Measurements from ENCODE around the gene OLFM1. TPM values are rescaled to one million over a fixed set of nuclear protein-coding genes. Genes with fewer than 3 reads are reported as not detected.
"Not testable (repeated sequence)": the region's sequence is repeated elsewhere in the genome, so short reads cannot be mapped to it uniquely, and the experiment has no call there.

The OLFM1 gene
- total RNA-seq, 4 donors from 2014 or later: 8.5 to 73.9 (median 19.1) TPM

DNA sequence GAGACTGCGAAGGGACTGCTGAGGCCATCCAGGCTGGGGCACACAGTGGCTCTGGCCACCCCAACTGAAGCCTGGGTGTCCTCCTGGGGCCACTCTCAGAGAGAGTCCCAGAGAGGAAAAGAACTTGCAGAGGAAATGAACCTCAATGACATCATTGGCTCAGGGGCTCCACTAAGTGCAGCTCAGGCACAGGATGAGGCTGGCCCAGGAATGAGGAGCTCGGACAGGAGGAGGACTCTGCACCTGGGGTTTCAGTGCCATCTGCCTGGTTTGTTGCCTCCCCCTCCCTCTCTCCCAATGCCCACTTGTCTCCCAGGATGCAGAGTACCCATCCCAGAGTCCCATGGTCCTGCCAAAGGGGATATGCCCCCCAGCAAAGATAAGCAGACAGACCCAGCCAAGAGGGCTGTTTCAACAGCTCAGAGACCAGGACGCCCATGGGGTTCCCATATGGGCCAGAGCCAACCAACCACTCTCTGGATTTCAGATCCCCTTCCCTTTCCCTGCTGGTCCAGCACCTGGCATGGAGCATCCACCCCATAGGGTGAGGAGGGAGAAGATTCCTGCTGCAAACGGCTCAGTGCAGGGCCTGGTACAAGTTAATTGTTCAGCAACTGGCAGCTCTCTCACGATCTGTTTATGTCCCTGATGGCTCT is 26.9 kb upstream of the OLFM1 start:
- Histone ChIP-seq H3K9me3 (no peaks in the 10 kb centered on the region), H3K4me1 (no peaks in the 10 kb centered on the region), H3K27ac (no peak overlapping the region), H3K4me3 (no peak overlapping the region), H3K27me3 (peaks cover 0 to 5% of the 10 kb centered on the region in 2 donors), H3K36me3 (no peaks in the 10 kb centered on the region)
- intact Hi-C loops (cut with DNase I; ENCODE audit: low total_unique reads): no loop called here
- TF ChIP-seq, protein P1, sequence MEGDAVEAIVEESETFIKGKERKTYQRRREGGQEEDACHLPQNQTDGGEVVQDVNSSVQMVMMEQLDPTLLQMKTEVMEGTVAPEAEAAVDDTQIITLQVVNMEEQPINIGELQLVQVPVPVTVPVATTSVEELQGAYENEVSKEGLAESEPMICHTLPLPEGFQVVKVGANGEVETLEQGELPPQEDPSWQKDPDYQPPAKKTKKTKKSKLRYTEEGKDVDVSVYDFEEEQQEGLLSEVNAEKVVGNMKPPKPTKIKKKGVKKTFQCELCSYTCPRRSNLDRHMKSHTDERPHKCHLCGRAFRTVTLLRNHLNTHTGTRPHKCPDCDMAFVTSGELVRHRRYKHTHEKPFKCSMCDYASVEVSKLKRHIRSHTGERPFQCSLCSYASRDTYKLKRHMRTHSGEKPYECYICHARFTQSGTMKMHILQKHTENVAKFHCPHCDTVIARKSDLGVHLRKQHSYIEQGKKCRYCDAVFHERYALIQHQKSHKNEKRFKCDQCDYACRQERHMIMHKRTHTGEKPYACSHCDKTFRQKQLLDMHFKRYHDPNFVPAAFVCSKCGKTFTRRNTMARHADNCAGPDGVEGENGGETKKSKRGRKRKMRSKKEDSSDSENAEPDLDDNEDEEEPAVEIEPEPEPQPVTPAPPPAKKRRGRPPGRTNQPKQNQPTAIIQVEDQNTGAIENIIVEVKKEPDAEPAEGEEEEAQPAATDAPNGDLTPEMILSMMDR (IDR thresholded peaks at IDR 0.05): no peak
- no peak for TF ChIP-seq POLR2A (IDR thresholded peaks at IDR 0.05)
- DNase-seq: no peak

DNA sequence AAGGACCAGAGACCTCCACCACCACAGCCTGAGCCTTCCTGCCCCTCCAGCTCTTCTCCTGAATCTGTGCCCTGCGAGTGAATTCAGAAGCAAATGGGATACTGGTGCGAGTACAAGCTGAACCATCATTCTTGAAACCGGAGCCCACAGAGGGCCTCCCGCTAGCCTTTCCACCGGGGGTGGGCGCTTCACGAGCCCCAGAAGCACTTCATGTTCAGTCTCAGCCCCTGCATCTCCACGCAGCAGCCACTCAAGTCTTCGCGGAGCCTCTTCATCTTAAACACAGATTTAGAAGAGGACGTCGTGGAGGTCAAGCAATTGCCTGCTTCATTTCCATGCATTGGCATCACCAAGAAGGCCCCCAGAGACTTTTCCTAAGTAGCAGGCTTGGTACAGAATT is 26.0 kb upstream of the OLFM1 start:
- H3K9me3 ChIP-seq: no peaks in the 10 kb centered on the region
- TF ChIP-seq POLR2A (IDR thresholded peaks at IDR 0.05): no peak
- TF ChIP-seq, protein P1 (IDR thresholded peaks at IDR 0.05): no peak
- intact Hi-C loops (cut with DNase I; ENCODE audit: low total_unique reads): no loop called here
- no peaks in the 10 kb centered on the region for H3K4me1 ChIP-seq
- no peak overlapping the region for H3K4me3 ChIP-seq
- no peaks in the 10 kb centered on the region for H3K36me3 ChIP-seq
- DNase-seq: no peak
- H3K27ac ChIP-seq: no peak overlapping the region
- H3K27me3 ChIP-seq: peaks cover 0 to 5% of the 10 kb centered on the region in 2 donors

GRCh38 chr9:135062254-135062653 is 25.2 kb upstream of the OLFM1 start:
- TF ChIP-seq, protein P1 (IDR thresholded peaks at IDR 0.05): no peak
- no peak for TF ChIP-seq POLR2A (IDR thresholded peaks at IDR 0.05)
- intact Hi-C loops (cut with DNase I; ENCODE audit: low total_unique reads): no loop called here
- no peaks in the 10 kb centered on the region for H3K27me3 ChIP-seq
- H3K27ac ChIP-seq: no peak overlapping the region
- H3K4me3 ChIP-seq: no peak overlapping the region
- no peaks in the 10 kb centered on the region for H3K36me3 ChIP-seq
- H3K4me1 ChIP-seq: no peaks in the 10 kb centered on the region
- H3K9me3 ChIP-seq: no peaks in the 10 kb centered on the region
- DNase-seq: no peak

GRCh38 chr9:135063466-135063865 is 24.0 kb upstream of the OLFM1 start:
- H3K9me3 ChIP-seq; DNase-seq; H3K4me1 ChIP-seq; intact Hi-C loops (cut with DNase I; ENCODE audit: low total_unique reads); H3K27ac ChIP-seq; H3K36me3 ChIP-seq; H3K4me3 ChIP-seq; H3K27me3 ChIP-seq: not testable (repeated sequence)

GRCh38 chr9:135063888-135064287 is 23.6 kb upstream of the OLFM1 start:
- H3K4me1 ChIP-seq; H3K4me3 ChIP-seq; H3K9me3 ChIP-seq; H3K27me3 ChIP-seq; H3K36me3 ChIP-seq; H3K27ac ChIP-seq; DNase-seq; intact Hi-C loops (cut with DNase I; ENCODE audit: low total_unique reads): not testable (repeated sequence)

DNA sequence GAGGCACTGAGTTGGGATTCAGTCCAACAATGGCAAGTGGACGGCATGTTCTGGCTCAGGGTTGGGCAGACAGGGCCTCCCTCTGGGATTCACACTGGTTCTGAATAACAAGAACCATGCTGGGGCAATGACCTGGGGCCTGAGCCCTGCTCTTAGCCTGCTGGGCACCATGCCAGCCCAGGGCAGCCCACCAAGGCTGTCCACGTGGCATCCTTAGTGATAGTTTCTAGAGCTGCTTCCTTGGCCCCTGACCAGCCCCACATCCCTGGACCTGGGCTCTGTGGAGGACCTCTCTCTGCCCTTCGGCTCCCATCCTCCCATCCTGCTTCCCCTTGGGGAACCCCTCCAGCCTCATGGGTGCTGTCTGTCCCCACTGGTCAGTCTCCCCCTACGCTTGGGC is 22.3 kb upstream of the OLFM1 start:
- Histone ChIP-seq H3K27me3 (no peaks in the 10 kb centered on the region), H3K4me1 (no peaks in the 10 kb centered on the region), H3K36me3 (no peaks in the 10 kb centered on the region), H3K4me3 (no peak overlapping the region), H3K27ac (no peak overlapping the region), H3K9me3 (no peaks in the 10 kb centered on the region)
- intact Hi-C loops (cut with DNase I; ENCODE audit: low total_unique reads): no loop called here
- DNase-seq: no peak
- TF ChIP-seq POLR2A (IDR thresholded peaks at IDR 0.05): no peak
- TF ChIP-seq, protein P1 (IDR thresholded peaks at IDR 0.05): no peak

Data from uterus (tissue), 4 donors.